SK-N-SH (cell line): ENCODE data around the gene PDE4A. TPM values are rescaled to one million over a fixed set of nuclear protein-coding genes. Genes with fewer than 3 reads are reported as not detected.

Experiments
- CTCF ChIA-PET: fragments of 300-600, 350-600 bp; formaldehyde crosslinking; extraction: SDS; loops from one replicate; lab custom pipeline; 2021; lab: Yijun Ruan, JAX
- POLR2A ChIA-PET: fragments of 350-600 bp; sonication (Branson Sonifier 250); formaldehyde crosslinking; extraction: SDS; loops from one replicate; lab custom pipeline; 2020; ENCODE audit warnings: antibody characterized with exemption, inconsistent platforms; lab: Yijun Ruan, JAX
- DNase-seq: peaks from one replicate; pipeline ENCODE4 v3.0.0; 2012
- H2AFZ ChIP-seq: fragments of 200-600 bp; sonication (generic); 2 replicates; pipeline ENCODE4 v1.8.1; 2016; ENCODE audit warnings: antibody characterized with exemption, mild to moderate bottlenecking, low read depth
- H3F3A ChIP-seq: fragments of 200-600 bp; sonication (generic); replicated peaks from 2 replicates; pipeline ENCODE3; 2016; ENCODE audit warnings: antibody characterized with exemption, mild to moderate bottlenecking; ENCODE audit not compliant: insufficient read depth
- H3K27ac ChIP-seq, 2 experiments: fragments of 200-500 bp in 1 of 2; fragments of 200-600 bp in 1 of 2; sonication (Bioruptor generic) in 1 of 2; sonication (generic), shearing (Covaris generic) in 1 of 2; 2 replicates each; pipeline versions ENCODE4 v1.5.1 to v1.6.1; 2014 to 2016; ENCODE audit warnings: low read depth in 2 of 2, inconsistent platforms in 1 of 2, low read length in 1 of 2, mild to moderate bottlenecking in 1 of 2, mixed read lengths in 1 of 2
- H3K27me3 ChIP-seq: fragments of 200-600 bp; sonication (generic), shearing (Covaris generic); 2 replicates; pipeline ENCODE4 v1.6.1; 2016; ENCODE audit warnings: mixed run types; ENCODE audit not compliant: insufficient read depth
- H3K36me3 ChIP-seq, 2 experiments: fragments of 200-500 bp in 1 of 2; fragments of 200-600 bp in 1 of 2; sonication (Bioruptor generic) in 1 of 2; sonication (generic) in 1 of 2; replicated peaks in 1 of 2; 2 replicates each; pipeline versions ENCODE3 to v1.5.1; 2014 to 2016; ENCODE audit warnings: low read length in 1 of 2, mild to moderate bottlenecking in 1 of 2; ENCODE audit not compliant: insufficient read depth in 2 of 2, control insufficient read depth in 1 of 2
- H3K4me1 ChIP-seq, 2 experiments: fragments of 200-500 bp in 1 of 2; fragments of 200-600 bp in 1 of 2; sonication (Bioruptor generic) in 1 of 2; sonication (generic), shearing (Covaris generic) in 1 of 2; 2 replicates each; pipeline versions ENCODE4 v1.5.1 to v1.6.1; 2014 to 2016; ENCODE audit warnings: low read depth in 1 of 2, low read length in 1 of 2, mixed run types in 1 of 2; ENCODE audit not compliant: insufficient read depth in 2 of 2, control insufficient read depth in 1 of 2
- H3K4me2 ChIP-seq: fragments of 200-600 bp; sonication (generic), shearing (Covaris generic); 2 replicates; pipeline ENCODE4 v1.6.1; 2017; ENCODE audit warnings: mixed run types
- H3K4me3 ChIP-seq, 2 experiments: fragments of 200-500 bp in 1 of 2; fragments of 200-600 bp in 1 of 2; sonication (Bioruptor generic) in 1 of 2; sonication (generic), shearing (Covaris generic) in 1 of 2; 2 replicates each; pipeline versions ENCODE4 v1.5.1 to v1.8.1; 2014 to 2016; ENCODE audit warnings: low read depth in 2 of 2, inconsistent platforms in 1 of 2, low read length in 1 of 2, mild to moderate bottlenecking in 1 of 2, mixed read lengths in 1 of 2, moderate library complexity in 1 of 2
- H3K79me2 ChIP-seq: fragments of 200-600 bp; sonication (generic); 2 replicates; pipeline ENCODE4 v1.8.1; 2017; ENCODE audit warnings: mild to moderate bottlenecking; ENCODE audit not compliant: insufficient read depth
- H3K9ac ChIP-seq: fragments of 200-600 bp; sonication (generic); 2 replicates; pipeline ENCODE4 v1.6.1; 2017; ENCODE audit warnings: mixed run types
- H3K9me2 ChIP-seq: fragments of 200-600 bp; sonication (generic); 2 replicates; pipeline ENCODE4 v1.6.1; 2017; ENCODE audit warnings: mixed run types
- H3K9me3 ChIP-seq: fragments of 200-600 bp; sonication (generic); 2 replicates; pipeline ENCODE4 v1.6.1; 2017; ENCODE audit warnings: mixed run types, mild to moderate bottlenecking, moderate library complexity
- H4K20me1 ChIP-seq: fragments of 200-600 bp; sonication (generic); 2 replicates; pipeline ENCODE4 v1.6.1; 2017; ENCODE audit warnings: mild to moderate bottlenecking, mixed run types; ENCODE audit not compliant: insufficient read depth
- CHD2 ChIP-seq: fragments of 150-350 bp; IDR thresholded peaks from 2 replicates; pipeline ENCODE4 v1.6.1; 2018; ENCODE audit warnings: low read length; ENCODE audit not compliant: partially characterized antibody
- CTCF ChIP-seq: fragments of 200-600 bp; sonication (generic); IDR thresholded peaks from 2 replicates; pipeline ENCODE4 v1.6.1; 2017; ENCODE audit warnings: antibody characterized with exemption, mild to moderate bottlenecking, moderate library complexity
- ELF1 ChIP-seq: IDR thresholded peaks from 2 replicates; pipeline ENCODE4 v1.4.0; 2012
- MEF2A ChIP-seq: IDR thresholded peaks from 2 replicates; pipeline ENCODE4 v1.4.0; 2012; ENCODE audit warnings: low read depth, borderline replicate concordance
- NFIC ChIP-seq: IDR thresholded peaks from 2 replicates; pipeline ENCODE4 v1.4.0; 2012; ENCODE audit warnings: borderline replicate concordance
- RAD21 ChIP-seq: IDR thresholded peaks from 2 replicates; pipeline ENCODE4 v1.6.1; 2012; ENCODE audit warnings: mild to moderate bottlenecking, low read length
- SMC3 ChIP-seq: IDR thresholded peaks from 2 replicates; pipeline ENCODE4 v1.6.1; 2012; ENCODE audit warnings: low read depth, low read length, improper control_type of control experiment
- TCF12 ChIP-seq: IDR thresholded peaks from 2 replicates; pipeline ENCODE4 v1.4.0; 2012
- TEAD4 ChIP-seq: IDR thresholded peaks from 2 replicates; pipeline ENCODE4 v1.4.0; 2012; ENCODE audit warnings: mild to moderate bottlenecking, borderline replicate concordance; ENCODE audit not compliant: insufficient read depth
- WGBS: methylation state at CpG from one replicate; pipeline ENCODE4 v1.1.6; 2017; ENCODE audit warnings: low lambda C conversion rate; 5-methylcytosine and 5-hydroxymethylcytosine counted together
- polyA plus RNA-seq, 3 experiments: library from polyadenylated mRNA; depleted of rRNA; stranded (reverse); fragments of >200 nt; gene quantifications; 2 replicates each; pipeline ENCODE4 v1.2.3, GENCODE V29; 2012

PDE4A gene
- polyA plus RNA-seq, 1 of the 3 experiments (the other 2 are of a cell fraction): 2.9 TPM

DNA sequence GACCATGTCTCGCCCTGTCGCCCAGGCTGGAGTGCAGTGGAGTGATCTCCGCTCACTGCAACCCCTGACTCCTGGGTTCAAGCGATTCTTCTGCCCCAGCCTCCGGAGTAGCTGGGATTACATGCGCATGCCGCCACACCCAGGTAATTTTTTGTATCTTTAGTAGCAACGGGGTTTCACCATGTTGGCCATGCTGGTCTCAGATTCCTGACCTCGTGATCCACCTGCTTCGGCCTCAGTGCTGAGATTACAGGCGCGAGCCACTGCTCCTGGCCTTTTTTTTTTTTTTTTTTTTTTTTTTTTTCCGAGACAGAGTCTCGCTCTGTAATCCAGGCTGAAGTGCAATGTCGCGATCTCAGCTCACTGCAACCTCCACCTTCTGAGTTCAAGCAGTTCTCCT, 87.7 kb downstream of the PDE4A start:
- CTCF ChIA-PET: interaction anchor here (0.7 to 1.9 kb wide), 3 partner anchors 29 to 72 kb away, joined by 3 to 4 read pairs (median 3); no protein-coding TSS in a partner anchor
- no peaks in the 10 kb centered on the region for H3K9me3 ChIP-seq
- H3K4me1 ChIP-seq: no peaks in the 10 kb centered on the region; a peak in 1 of 4 replicates
- POLR2A ChIA-PET: interaction anchor here (0.6 kb wide), 1 partner anchor 22 kb away, joined by 4 read pairs; no protein-coding TSS in a partner anchor
- no peaks in the 10 kb centered on the region for H3K79me2 ChIP-seq
- no peak overlapping the region for H2AFZ ChIP-seq
- H3K4me3 ChIP-seq: no peak overlapping the region
- no peaks in the 10 kb centered on the region for H3K36me3 ChIP-seq
- no peak overlapping the region for H3K4me2 ChIP-seq
- DNase-seq: no peak
- no peak overlapping the region for H3K9ac ChIP-seq
- no peak for TF ChIP-seq MEF2A
- no peaks in the 10 kb centered on the region for H4K20me1 ChIP-seq
- WGBS: 89% methylated on average over 16 of the region's 16 CpGs
- H3K27me3 ChIP-seq: no peaks in the 10 kb centered on the region; the same call in 1 of the 2 replicates
- peaks cover 11% of the 10 kb centered on the region for H3F3A ChIP-seq
- no peak overlapping the region for H3K27ac ChIP-seq
- H3K9me2 ChIP-seq: no peaks in the 10 kb centered on the region

GRCh38 chr19:10508707-10509106, 88.4 kb downstream of the PDE4A start:
- H2AFZ ChIP-seq: no peak overlapping the region
- DNase-seq: no peak
- no peak overlapping the region for H3K4me3 ChIP-seq
- peaks cover 2% of the 10 kb centered on the region; the same call in 1 of the 2 replicates for H3K27me3 ChIP-seq
- no peaks in the 10 kb centered on the region for H4K20me1 ChIP-seq
- H3K4me2 ChIP-seq: no peak overlapping the region
- no peaks in the 10 kb centered on the region; a peak in 1 of 4 replicates for H3K4me1 ChIP-seq
- no peak overlapping the region for H3K27ac ChIP-seq
- peaks cover 11% of the 10 kb centered on the region for H3F3A ChIP-seq
- no peaks in the 10 kb centered on the region for H3K36me3 ChIP-seq
- 75% methylated on average over 3 of the region's 3 CpGs for WGBS
- no peak for TF ChIP-seq TEAD4
- TF ChIP-seq MEF2A: no peak
- no peak for TF ChIP-seq CHD2
- no peaks in the 10 kb centered on the region for H3K79me2 ChIP-seq
- no peak overlapping the region for H3K9ac ChIP-seq
- CTCF ChIA-PET: interaction anchor here (1.4 to 2.9 kb wide), 3 partner anchors 11 to 73 kb away, joined by 3 to 20 read pairs (median 4); no protein-coding TSS in a partner anchor
- no peaks in the 10 kb centered on the region for H3K9me3 ChIP-seq
- no peaks in the 10 kb centered on the region for H3K9me2 ChIP-seq
- POLR2A ChIA-PET: no interaction called here

DNA sequence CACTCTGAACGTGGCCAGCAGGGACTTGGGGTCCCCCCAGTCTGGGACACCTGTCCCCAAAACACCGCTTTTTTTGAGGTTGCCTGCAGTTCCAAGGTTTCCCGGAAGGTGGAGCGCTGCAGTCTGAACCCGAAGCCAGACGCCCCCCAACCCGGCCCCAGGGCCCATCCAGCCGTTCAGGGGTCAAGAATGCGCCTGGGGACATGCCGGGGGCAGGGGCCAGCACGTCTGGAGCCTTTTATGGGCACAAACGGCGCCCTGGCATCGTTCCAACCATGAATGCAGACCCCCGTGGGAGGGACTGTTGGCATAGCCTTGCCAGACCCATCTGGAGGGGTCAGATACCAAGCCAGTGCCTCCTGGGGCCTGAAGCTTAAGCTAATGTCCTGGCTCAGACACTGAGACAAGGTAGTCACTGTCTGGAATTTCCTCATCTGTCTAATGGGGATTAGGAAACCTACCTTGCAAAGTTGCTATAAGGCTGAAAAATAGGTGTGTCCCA, 90.0 kb downstream of the PDE4A start:
- no peaks in the 10 kb centered on the region for H3K9me3 ChIP-seq
- no peak overlapping the region for H3K9ac ChIP-seq
- no peaks in the 10 kb centered on the region for H3K36me3 ChIP-seq
- no peaks in the 10 kb centered on the region for H4K20me1 ChIP-seq
- no peak overlapping the region for H3K27ac ChIP-seq
- POLR2A ChIA-PET: no interaction called here
- H3K4me1 ChIP-seq: no peaks in the 10 kb centered on the region; a peak in 1 of 4 replicates
- peak; percentile 81 for DNase-seq
- 12% methylated on average over 6 of the region's 15 CpGs for WGBS
- H3K4me2 ChIP-seq: 0 out of 2 replicates have a peak overlapping the region, but pooled peaks have one; percentile 41
- H3F3A ChIP-seq: peaks cover 5% of the 10 kb centered on the region
- TF ChIP-seq SMC3 (peak; percentile 26), CTCF (peak; percentile 87), RAD21 (peak; percentile 15), NFIC (peak; percentile 38; the same call in 1 of the 2 replicates), TCF12 (no peak), ELF1 (no peak)
- peaks cover 13% of the 10 kb centered on the region; the same call in 1 of the 2 replicates for H3K27me3 ChIP-seq
- H3K4me3 ChIP-seq: no peak overlapping the region; a peak in 1 of 4 replicates
- no peak overlapping the region for H2AFZ ChIP-seq
- H3K79me2 ChIP-seq: no peaks in the 10 kb centered on the region
- CTCF ChIA-PET: interaction anchor here (0.6 to 2.9 kb wide), 14 partner anchors 9 to 189 kb away, joined by 3 to 20 read pairs (median 4); no protein-coding TSS in a partner anchor
- H3K9me2 ChIP-seq: no peaks in the 10 kb centered on the region
